Effector CD8-positive, alpha-beta T cell (primary cell): ENCODE data around the gene SUMO2.
"Not testable (repeated sequence)": the region's sequence is repeated elsewhere in the genome, so short reads cannot be mapped to it uniquely, and the experiment has no call there.

ENCODE experiments used
- DNase-seq: peaks from one replicate; lab custom pipeline; 2025; lab: John Stamatoyannopoulos, UW

SUMO2 gene

DNA sequence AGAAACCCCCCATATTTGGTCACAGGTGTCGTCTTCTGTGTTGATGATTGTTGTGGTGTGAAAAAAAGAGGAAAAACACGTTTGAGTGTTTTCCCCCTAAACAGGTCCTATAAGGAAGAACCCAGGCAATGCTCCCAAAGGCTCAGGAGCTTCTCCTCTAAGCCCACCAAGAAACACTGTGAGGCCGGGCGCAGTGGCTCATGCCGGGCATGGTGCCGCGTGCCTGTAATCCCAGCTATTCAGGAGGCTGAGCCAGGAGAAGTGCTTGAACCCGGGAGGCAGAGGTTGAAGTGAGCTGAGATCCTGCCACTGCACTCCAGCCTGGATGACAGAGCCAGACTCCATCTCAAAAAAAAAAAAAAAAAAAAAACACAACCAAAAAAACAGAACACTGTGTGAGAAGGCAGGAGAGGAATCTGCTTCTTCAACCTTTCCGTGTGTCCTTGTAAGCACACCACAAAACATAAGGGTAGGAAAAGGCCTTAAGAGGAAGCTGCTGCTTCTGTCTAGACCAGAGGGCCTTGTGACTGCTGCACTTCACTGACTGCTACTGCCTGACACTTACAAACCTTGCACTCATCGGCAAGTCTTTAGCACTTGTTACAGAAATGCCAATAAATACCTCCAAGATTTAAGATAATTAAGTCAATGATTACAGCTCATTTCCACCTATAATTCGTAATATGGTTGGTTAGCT, 37.8 kb downstream of the SUMO2 start:
- no peak for DNase-seq

DNA sequence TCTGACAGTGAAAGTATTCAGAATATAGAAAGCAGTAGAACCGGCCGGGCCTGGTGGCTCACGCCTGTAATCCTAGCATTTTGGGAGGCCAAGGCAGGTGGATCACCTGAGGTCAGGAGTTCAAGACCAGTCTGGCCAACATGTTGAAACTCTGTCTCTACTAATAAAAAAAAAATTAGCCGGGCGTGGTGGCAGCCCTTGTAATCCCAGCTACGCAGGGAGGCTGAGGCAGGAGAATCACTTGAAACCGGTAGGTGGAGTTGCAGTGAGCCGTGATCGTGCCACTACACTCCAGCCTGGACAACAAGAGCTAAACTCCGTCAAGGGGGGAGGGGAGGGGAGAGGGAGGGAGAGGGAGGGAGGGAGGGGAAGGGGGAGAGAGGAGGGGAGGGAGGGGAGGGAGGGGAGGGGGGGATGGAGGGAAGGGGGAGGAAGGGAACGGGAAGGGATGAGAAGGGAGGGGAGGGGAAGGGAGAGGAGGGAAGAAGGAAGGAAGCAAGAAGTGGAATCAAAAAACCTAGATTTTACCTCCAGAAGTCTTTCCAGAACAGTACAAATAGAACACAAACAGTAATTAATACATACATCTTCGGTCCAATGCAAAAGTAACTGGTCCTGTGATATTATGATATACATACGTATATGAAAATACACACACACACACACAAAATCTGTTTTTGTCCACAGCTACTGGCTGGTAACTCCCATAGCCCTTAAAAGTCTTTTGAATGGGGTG, 40.4 kb downstream of the SUMO2 start:
- no peak for DNase-seq

DNA sequence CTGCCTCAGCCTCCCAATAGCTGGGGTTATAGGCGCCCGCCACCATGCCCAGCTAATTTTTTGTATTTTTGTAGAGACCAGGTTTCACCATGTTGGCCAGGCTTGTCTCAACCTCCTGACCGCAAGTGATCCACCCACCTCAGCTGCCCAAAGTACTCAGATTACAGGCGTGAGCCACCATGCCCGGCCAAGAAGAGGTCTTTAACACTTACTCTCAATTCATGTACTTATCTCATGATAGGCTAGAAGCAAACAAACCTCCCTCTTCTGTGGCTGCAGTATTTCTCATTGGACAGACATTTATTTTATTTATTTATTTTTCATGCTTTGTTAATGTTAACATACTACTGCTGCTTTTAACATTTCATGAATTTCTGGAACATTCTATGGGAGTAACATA, 44.2 kb downstream of the SUMO2 start:
- DNase-seq, result no peak

GRCh38 chr17:75137762-75138161, 45.0 kb downstream of the SUMO2 start:
- DNase-seq, result not testable (repeated sequence)

GRCh38 chr17:75135946-75136345, 46.8 kb downstream of the SUMO2 start:
- no peak for DNase-seq

- DNase-seq, result no peak
These were observed 47.3 kb downstream of the SUMO2 start for GRCh38 chr17:75135452-75135851.

- DNase-seq, result not testable (repeated sequence)
These were observed 49.0 kb downstream of the SUMO2 start for GRCh38 chr17:75133607-75134347.

DNA sequence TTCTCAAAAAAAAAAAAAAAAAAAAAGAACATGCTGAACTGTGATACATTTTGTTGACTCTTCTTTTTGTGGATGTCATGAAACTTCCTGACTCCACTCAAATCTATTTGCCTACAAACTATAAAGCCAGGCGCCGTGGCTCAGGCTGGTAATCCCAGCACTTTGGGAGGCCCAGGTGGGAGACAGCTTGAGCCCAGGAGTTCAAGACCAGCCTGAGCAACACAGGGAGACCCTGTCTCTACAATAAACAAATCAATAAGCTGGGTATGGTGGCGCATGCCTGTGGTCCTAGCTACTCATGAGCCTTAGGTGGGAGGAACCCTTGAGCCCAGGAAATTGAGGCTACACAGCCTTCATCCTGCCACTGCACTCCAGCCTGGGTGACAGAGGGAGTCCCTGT, 49.8 kb downstream of the SUMO2 start:
- DNase-seq, result no peak

DNA sequence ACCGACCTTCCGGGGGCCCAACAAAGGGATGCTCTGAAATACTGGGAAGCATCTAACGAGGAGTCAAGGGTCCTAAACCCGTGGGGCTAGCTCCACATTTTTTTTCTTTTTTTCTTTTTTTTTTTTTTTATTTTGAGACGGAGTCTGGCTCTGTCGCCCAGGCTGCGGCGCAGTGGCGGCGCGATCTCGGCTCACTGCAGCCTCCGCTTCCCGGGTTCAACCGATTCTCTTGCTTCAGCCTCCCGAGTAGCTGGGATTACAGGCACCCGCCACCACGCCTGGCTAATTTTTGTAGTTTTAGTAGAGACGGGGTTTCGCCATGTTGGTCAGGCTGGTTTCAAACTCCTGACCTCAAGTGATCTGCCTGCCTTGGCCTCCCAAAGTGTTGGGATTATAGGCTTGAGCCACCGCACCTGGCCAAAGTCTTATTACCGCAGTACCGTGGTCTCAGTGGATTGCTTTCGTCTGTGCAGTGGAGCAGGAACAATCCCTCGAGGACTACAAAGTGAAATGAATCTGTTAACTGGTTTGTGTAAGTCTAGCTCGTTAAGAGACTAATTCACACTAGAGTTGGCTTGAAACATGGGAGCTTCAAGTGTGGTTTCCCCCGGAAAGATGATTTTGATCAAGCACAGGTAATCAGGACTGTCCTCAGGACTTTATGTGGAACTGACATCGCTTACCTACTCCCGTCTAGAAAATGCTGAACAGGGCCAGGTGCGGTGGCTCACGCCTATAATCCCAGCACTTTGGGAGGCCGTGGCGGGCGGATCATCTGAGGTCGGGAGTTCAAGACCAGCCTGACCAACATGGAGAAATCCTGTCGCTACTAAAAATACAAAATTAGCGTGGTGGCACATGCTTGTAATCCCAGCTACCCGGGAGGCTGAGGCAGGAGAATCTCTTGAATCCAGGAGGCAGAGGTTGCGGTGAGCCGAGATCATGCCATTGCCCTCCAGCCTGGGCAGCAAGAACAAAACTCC, 50.5 kb downstream of the SUMO2 start:
- DNase-seq, result not testable (repeated sequence)

- DNase-seq, result peak; percentile 51
These were observed 51.3 kb downstream of the SUMO2 start, which contains the start of gene NT5C for GRCh38 chr17:75131278-75132017. Gene NT5C (minus strand): TSS chr17:75131742. CDS start chr17:75131707, 35 bp downstream.

GRCh38 chr17:75130632-75131277, 52.0 kb downstream of the SUMO2 start:
- peak; percentile 20 for DNase-seq

DNA sequence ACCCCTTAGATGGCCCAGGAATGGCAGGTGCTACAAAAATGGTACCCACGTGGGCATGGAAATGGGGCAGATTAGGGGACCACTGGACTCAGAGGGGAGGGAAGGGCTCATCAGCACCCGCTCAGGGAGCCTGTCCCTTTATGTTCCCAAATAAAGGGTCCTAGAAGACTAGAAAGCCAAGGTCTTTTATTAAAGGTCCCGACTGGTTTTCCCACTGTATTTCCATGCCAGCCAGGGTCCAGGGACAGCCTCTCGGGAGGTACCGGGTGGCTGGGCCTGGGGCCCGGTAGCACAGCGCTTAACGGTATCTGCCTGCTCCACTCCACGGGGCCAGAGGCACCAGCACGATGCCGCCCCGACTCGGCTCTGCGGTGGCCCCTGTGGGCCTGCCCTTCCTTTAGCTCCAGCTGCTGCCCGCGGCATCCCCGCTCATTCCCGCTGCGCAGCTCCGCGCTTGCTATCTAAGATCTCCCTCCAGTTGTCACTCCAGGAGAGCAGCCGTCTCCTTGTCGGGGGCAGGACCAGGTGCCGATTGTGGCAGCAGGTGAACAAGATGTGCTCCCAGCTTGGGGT, 52.6 kb downstream of the SUMO2 start:
- DNase-seq, result no peak

DNA sequence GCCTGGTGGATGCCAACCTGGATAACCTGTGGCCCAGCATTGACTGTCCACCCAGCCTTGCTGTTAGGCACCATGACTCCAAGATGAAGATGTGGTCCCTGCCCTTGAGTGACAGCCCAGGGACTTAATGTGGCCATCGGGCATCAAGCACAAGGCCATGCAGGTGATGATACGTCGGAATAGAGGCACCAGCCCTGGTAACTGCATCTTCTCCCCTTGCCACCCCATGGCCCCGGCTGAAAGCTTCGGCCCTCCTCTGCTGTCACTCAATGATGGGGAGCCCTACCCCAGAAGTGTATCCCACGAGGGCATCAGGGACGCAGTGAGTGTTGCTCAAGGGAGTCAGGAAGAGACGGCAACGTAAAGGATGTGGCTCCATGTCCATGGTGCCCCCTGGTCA, 53.2 kb downstream of the SUMO2 start:
- no peak for DNase-seq

GRCh38 chr17:75128694-75129505, 53.9 kb downstream of the SUMO2 start:
- no peak for DNase-seq

- DNase-seq, result not testable (repeated sequence)
These were observed 54.8 kb downstream of the SUMO2 start for GRCh38 chr17:75127936-75128335.

DNA sequence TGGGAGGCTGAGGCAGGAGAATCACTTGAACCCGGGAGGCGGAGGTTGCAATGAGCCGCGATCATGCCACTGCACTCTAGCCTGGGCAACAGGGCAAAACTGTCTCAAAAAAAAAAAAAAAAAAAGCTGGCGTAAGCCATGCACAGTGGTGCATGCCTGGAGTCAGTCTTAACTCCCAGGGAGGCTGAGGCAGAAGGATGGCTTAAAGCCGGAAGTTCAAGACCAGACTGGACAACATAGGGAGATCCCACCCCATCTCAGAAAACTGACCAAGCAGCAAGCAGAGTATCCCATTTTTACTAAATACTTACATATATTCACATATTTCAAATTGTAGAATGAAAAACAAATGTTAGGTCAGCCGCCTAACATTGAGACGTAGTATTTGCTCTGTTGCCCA, 55.8 kb downstream of the SUMO2 start:
- DNase-seq, result no peak

DNA sequence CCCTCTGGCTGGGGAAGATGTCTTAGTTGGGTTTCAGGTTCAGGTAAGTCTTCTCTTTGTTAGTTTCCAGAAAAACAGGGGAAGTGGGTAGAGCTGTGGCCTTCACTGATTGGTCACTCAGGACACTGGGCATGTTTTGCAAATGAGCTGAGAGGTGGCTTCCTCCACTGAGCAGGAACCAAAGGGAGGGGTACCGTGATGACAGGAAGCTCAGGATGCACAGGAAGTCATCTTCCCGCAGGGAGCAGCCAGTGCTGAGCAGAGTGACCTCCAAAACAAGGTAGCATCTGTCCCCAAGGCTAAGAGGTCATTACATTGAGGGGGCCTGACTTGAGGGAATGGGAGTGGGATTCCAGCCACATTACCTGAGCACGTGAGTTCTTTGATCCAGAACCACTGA, 56.8 kb downstream of the SUMO2 start:
- no peak for DNase-seq

- no peak for DNase-seq
These were observed 58.0 kb downstream of the SUMO2 start for GRCh38 chr17:75124819-75125162.
